HL-60 (cell line): ENCODE results near the gene PODNL1.

Experiments
- CTCF ChIP-seq: IDR thresholded peaks from one replicate; pipeline ENCODE4 v1.5.1; 2011; ENCODE audit warnings: low read length, control low read depth, inconsistent platforms; ENCODE audit not compliant: insufficient read depth
- GABPA ChIP-seq: IDR thresholded peaks from 2 replicates; pipeline ENCODE4 v1.6.1; 2012; ENCODE audit warnings: low read depth
- TF ChIP-seq, protein P1 (sequence below): IDR thresholded peaks from 2 replicates; pipeline ENCODE4 v1.6.1; 2012; ENCODE audit warnings: low read depth; ENCODE audit not compliant: insufficient replicate concordance

- TF ChIP-seq CTCF: no peak
- TF ChIP-seq, protein P1, sequence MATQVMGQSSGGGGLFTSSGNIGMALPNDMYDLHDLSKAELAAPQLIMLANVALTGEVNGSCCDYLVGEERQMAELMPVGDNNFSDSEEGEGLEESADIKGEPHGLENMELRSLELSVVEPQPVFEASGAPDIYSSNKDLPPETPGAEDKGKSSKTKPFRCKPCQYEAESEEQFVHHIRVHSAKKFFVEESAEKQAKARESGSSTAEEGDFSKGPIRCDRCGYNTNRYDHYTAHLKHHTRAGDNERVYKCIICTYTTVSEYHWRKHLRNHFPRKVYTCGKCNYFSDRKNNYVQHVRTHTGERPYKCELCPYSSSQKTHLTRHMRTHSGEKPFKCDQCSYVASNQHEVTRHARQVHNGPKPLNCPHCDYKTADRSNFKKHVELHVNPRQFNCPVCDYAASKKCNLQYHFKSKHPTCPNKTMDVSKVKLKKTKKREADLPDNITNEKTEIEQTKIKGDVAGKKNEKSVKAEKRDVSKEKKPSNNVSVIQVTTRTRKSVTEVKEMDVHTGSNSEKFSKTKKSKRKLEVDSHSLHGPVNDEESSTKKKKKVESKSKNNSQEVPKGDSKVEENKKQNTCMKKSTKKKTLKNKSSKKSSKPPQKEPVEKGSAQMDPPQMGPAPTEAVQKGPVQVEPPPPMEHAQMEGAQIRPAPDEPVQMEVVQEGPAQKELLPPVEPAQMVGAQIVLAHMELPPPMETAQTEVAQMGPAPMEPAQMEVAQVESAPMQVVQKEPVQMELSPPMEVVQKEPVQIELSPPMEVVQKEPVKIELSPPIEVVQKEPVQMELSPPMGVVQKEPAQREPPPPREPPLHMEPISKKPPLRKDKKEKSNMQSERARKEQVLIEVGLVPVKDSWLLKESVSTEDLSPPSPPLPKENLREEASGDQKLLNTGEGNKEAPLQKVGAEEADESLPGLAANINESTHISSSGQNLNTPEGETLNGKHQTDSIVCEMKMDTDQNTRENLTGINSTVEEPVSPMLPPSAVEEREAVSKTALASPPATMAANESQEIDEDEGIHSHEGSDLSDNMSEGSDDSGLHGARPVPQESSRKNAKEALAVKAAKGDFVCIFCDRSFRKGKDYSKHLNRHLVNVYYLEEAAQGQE: no peak
- no peak for TF ChIP-seq GABPA
Measured at GRCh38 chr19:13920524-13920923, 17.7 kb downstream of the PODNL1 start.
